ENCODE data around the gene C4BPA. TPM values are rescaled to one million over a fixed set of nuclear protein-coding genes. Genes with fewer than 3 reads are reported as not detected.

C4BPA gene
- total and polyA plus RNA-seq, 9 of the 15 experiments (the other 6 are each of a cell fraction or from before 2014, with no cell fraction given): 0.04 to 0.22 (median 0.11) TPM; not detected in 3

GRCh38 chr1:207077012-207077411 is 27.0 kb upstream of the C4BPA start:
- Histone ChIP-seq H3K27ac (ENCODE audit: extremely low read depth, low read depth, low read length) (no peak overlapping the region), H3K79me2 (ENCODE audit: control insufficient read depth, insufficient read depth, low read length) (no peaks in the 10 kb centered on the region), H3K27me3 (ENCODE audit: control insufficient read depth in 2 of 2, insufficient read depth in 2 of 2, low read length in 2 of 2) (no peaks in the 10 kb centered on the region), H3K4me2 (ENCODE audit: insufficient read depth, low read length) (no peak overlapping the region), H3K9me3 (replicated peaks; ENCODE audit: control insufficient read depth, insufficient read depth, low read depth, low read length) (no peaks in the 10 kb centered on the region), H3K9me1 (ENCODE audit: control insufficient read depth, insufficient read depth, low read length) (no peaks in the 10 kb centered on the region), H2AFZ (ENCODE audit: low read depth, low read length) (no peak overlapping the region), H3K4me3 (no peak overlapping the region), H4K20me1 (replicated peaks; ENCODE audit: control insufficient read depth, insufficient read depth, low read length) (no peaks in the 10 kb centered on the region), H3K4me1 (replicated peaks in 1 of 2; ENCODE audit: control insufficient read depth in 2 of 2, insufficient read depth in 2 of 2, low read length in 2 of 2) (peaks cover 0 to 10% of the 10 kb centered on the region in 2 experiments; a peak in 2 of 5 replicates), H3K36me3 (ENCODE audit: control insufficient read depth, insufficient read depth, low read length) (peaks cover 12% of the 10 kb centered on the region; the same call in 2 of the 3 replicates), H3K9ac (ENCODE audit: insufficient read depth in 1 of 2, low read depth in 2 of 2, low read length in 2 of 2) (no peak overlapping the region)
- FAIRE-seq (no peak), ATAC-seq (no peak), DNase-seq (ENCODE audit: extremely low read depth in 1 of 4, low spot score in 3 of 4) (no peak)
- intact Hi-C loops (cut with micrococcal nuclease): loop anchor here (1.0 to 10.0 kb wide), 8 partner anchors 27 to 602 kb away; partner anchors contain the start of gene IKBKE
- TF ChIP-seq FOXK2 (conservative IDR thresholded peaks at IDR 0.05 in 1 of 2, IDR thresholded peaks at IDR 0.05 in 1 of 2; ENCODE audit: low read depth in 2 of 2): no peak
- no peak for TF ChIP-seq LEF1 (IDR thresholded peaks at IDR 0.05)
- TF ChIP-seq, protein P1, sequence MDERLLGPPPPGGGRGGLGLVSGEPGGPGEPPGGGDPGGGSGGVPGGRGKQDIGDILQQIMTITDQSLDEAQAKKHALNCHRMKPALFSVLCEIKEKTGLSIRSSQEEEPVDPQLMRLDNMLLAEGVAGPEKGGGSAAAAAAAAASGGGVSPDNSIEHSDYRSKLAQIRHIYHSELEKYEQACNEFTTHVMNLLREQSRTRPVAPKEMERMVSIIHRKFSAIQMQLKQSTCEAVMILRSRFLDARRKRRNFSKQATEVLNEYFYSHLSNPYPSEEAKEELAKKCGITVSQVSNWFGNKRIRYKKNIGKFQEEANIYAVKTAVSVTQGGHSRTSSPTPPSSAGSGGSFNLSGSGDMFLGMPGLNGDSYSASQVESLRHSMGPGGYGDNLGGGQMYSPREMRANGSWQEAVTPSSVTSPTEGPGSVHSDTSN (CRISPR knock-in tag; IDR thresholded peaks at IDR 0.05; ENCODE audit: low read depth): no peak
- TF ChIP-seq, protein P1 (tag; conservative IDR thresholded peaks at IDR 0.05; ENCODE audit: low read depth): no peak
- TF ChIP-seq PML (IDR thresholded peaks at IDR 0.05; ENCODE audit: low read length): no peak
- no peak for TF ChIP-seq MIER1 (IDR thresholded peaks at IDR 0.05; ENCODE audit: low read depth)
- no peak for TF ChIP-seq ZC3H8 (IDR thresholded peaks at IDR 0.05)
- TF ChIP-seq ERF (CRISPR knock-in tag; IDR thresholded peaks at IDR 0.05): no peak
- no peak for TF ChIP-seq ZNF511 (CRISPR knock-in tag; IDR thresholded peaks at IDR 0.05)
- TF ChIP-seq, protein P2, sequence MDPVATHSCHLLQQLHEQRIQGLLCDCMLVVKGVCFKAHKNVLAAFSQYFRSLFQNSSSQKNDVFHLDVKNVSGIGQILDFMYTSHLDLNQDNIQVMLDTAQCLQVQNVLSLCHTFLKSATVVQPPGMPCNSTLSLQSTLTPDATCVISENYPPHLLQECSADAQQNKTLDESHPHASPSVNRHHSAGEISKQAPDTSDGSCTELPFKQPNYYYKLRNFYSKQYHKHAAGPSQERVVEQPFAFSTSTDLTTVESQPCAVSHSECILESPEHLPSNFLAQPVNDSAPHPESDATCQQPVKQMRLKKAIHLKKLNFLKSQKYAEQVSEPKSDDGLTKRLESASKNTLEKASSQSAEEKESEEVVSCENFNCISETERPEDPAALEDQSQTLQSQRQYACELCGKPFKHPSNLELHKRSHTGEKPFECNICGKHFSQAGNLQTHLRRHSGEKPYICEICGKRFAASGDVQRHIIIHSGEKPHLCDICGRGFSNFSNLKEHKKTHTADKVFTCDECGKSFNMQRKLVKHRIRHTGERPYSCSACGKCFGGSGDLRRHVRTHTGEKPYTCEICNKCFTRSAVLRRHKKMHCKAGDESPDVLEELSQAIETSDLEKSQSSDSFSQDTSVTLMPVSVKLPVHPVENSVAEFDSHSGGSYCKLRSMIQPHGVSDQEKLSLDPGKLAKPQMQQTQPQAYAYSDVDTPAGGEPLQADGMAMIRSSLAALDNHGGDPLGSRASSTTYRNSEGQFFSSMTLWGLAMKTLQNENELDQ (CRISPR knock-in tag; IDR thresholded peaks at IDR 0.05; ENCODE audit: borderline replicate concordance): no peak
- TF ChIP-seq ETS2 (tag; IDR thresholded peaks at IDR 0.05; ENCODE audit: borderline replicate concordance, poor library complexity, severe bottlenecking): no peak
- no peak for TF ChIP-seq CBX2 (IDR thresholded peaks at IDR 0.05; ENCODE audit: insufficient read depth, low read length, poor library complexity, severe bottlenecking)
- TF ChIP-seq ZNF695 (CRISPR knock-in tag; IDR thresholded peaks at IDR 0.05): no peak
- no peak for TF ChIP-seq HDAC3 (IDR thresholded peaks at IDR 0.05; ENCODE audit: borderline replicate concordance, partially characterized antibody)
- TF ChIP-seq RBM17 (IDR thresholded peaks at IDR 0.05; ENCODE audit: borderline replicate concordance, low read depth, low read length): no peak
- TF ChIP-seq DMBX1 (CRISPR knock-in tag; IDR thresholded peaks at IDR 0.05; ENCODE audit: borderline replicate concordance): no peak
- CTCF ChIA-PET (ENCODE audit: low intra/inter-chr PET ratio): interaction anchor here (0.6 to 3.0 kb wide), 8 partner anchors 21 to 350 kb away, joined by 3 to 34 read pairs (median 4); partner anchors contain the start of gene YOD1
- no TSS peak for BruUV-seq (replicated peaks)
- 100% methylated on average over 1 of the region's 1 CpG for WGBS (ENCODE audit: insufficient coverage, low coverage, missing lambda C conversion rate)
- in situ Hi-C loops (cut with MboI): loop anchor here (10.0 kb wide), 1 partner anchor 142 kb away; no protein-coding TSS in a partner anchor
- POLR2A ChIA-PET: interaction anchor here (1.2 kb wide), 1 partner anchor 11 kb away, joined by 3 read pairs; no protein-coding TSS in a partner anchor

Measured in K562 (cell line).